IMR-90 (cell line): ENCODE measurements around the gene EDA. TPM values are rescaled to one million over a fixed set of nuclear protein-coding genes. Genes with fewer than 3 reads are reported as not detected.

ENCODE experiments used
- ATAC-seq: fragments of 200-7000 bp; cut with Tn5 transposase; 2 replicates; pipeline ENCODE4 v1.9.1; 2020; ENCODE audit warnings: low read depth, mild to moderate bottlenecking, moderate library complexity
- Bru-seq: library from RNA; stranded (reverse); fragments of 400-500 nt; gene quantifications from one replicate; lab custom pipeline; 2021; lab: Mats Ljungman, UMichigan
- BruChase-seq, 2 experiments: library from RNA; stranded (reverse); fragments of 400-500 nt; gene quantifications; one replicate each; lab custom pipeline; 2021; lab: Mats Ljungman, UMichigan
- BruUV-seq: library from RNA; stranded (reverse); fragments of 400-500 nt; replicated peaks from 2 replicates; lab custom pipeline; 2021; lab: Mats Ljungman, UMichigan
- CTCF ChIA-PET: fragments of 300-600 bp; formaldehyde crosslinking; extraction: SDS; loops from one replicate; lab custom pipeline; 2021; ENCODE audit warnings: antibody characterized with exemption; lab: Yijun Ruan, JAX
- POLR2A ChIA-PET: fragments of 300-600 bp; sonication (Branson Sonifier 250); formaldehyde crosslinking; loops from one replicate; lab custom pipeline; 2022; ENCODE audit warnings: antibody characterized with exemption; ENCODE audit not compliant: unreplicated experiment; lab: Charles Lee
- DNase-seq: peaks from one replicate; pipeline ENCODE4 v3.0.0; 2013
- H2AFZ ChIP-seq: replicated peaks from 2 replicates; pipeline ENCODE3; 2013; ENCODE audit warnings: low read length, mild to moderate bottlenecking; ENCODE audit not compliant: poor library complexity
- H2AK5ac ChIP-seq: 2 replicates; pipeline ENCODE4 v1.6.1; 2013; ENCODE audit warnings: low read depth, low read length, inconsistent platforms
- H2AK9ac ChIP-seq: replicated peaks from 2 replicates; pipeline ENCODE3; 2013; ENCODE audit warnings: mild to moderate bottlenecking, low read depth, low read length, moderate library complexity; ENCODE audit not compliant: poor library complexity
- H2BK120ac ChIP-seq: 2 replicates; pipeline ENCODE4 v1.6.1; 2013; ENCODE audit warnings: low read depth, low read length, inconsistent platforms
- H2BK15ac ChIP-seq: 3 replicates; pipeline ENCODE4 v1.6.1; 2013; ENCODE audit warnings: low read depth, low read length, inconsistent platforms
- H2BK20ac ChIP-seq: 2 replicates; pipeline ENCODE4 v1.6.1; 2013; ENCODE audit warnings: low read depth, mild to moderate bottlenecking, inconsistent platforms, low read length, moderate library complexity
- H2BK5ac ChIP-seq: 2 replicates; pipeline ENCODE4 v1.6.1; 2013; ENCODE audit warnings: mild to moderate bottlenecking, low read depth, low read length, inconsistent platforms; ENCODE audit not compliant: poor library complexity, severe bottlenecking
- H3K14ac ChIP-seq: replicated peaks from 2 replicates; pipeline ENCODE4 v1.6.1; 2013; ENCODE audit warnings: low read depth, low read length, inconsistent platforms
- H3K18ac ChIP-seq: 2 replicates; pipeline ENCODE4 v1.6.1; 2013; ENCODE audit warnings: low read depth, low read length, control low read depth
- H3K23ac ChIP-seq: 2 replicates; pipeline ENCODE4 v1.6.1; 2013; ENCODE audit warnings: low read depth, low read length, inconsistent platforms
- H3K27ac ChIP-seq: 2 replicates; pipeline ENCODE4 v1.5.1; 2013; ENCODE audit warnings: mild to moderate bottlenecking, control low read depth, low read length; ENCODE audit not compliant: insufficient read depth
- H3K27me3 ChIP-seq: 2 replicates; pipeline ENCODE4 v1.6.1; 2013; ENCODE audit warnings: low read length; ENCODE audit not compliant: control insufficient read depth, insufficient read depth
- H3K36me3 ChIP-seq: 2 replicates; pipeline ENCODE4 v1.6.1; 2013; ENCODE audit warnings: low read length, mixed read lengths; ENCODE audit not compliant: control insufficient read depth, insufficient read depth
- H3K4ac ChIP-seq: 2 replicates; pipeline ENCODE4 v1.6.1; 2013; ENCODE audit warnings: low read depth, low read length, inconsistent platforms
- H3K4me1 ChIP-seq: 2 replicates; pipeline ENCODE4 v1.6.1; 2013; ENCODE audit warnings: low read length, mixed read lengths; ENCODE audit not compliant: control insufficient read depth, insufficient read depth
- H3K4me2 ChIP-seq: 2 replicates; pipeline ENCODE4 v1.6.1; 2013; ENCODE audit warnings: low read depth, mild to moderate bottlenecking, control low read depth, low read length, moderate library complexity
- H3K4me3 ChIP-seq: 2 replicates; pipeline ENCODE4 v1.5.1; 2013; ENCODE audit warnings: low read depth, mild to moderate bottlenecking, control low read depth, low read length, moderate library complexity; ENCODE audit not compliant: insufficient read depth
- H3K56ac ChIP-seq: 2 replicates; pipeline ENCODE4 v1.6.1; 2013; ENCODE audit warnings: low read length, inconsistent platforms; ENCODE audit not compliant: insufficient read depth; ENCODE audit errors: extremely low read depth
- H3K79me1 ChIP-seq, 2 experiments: 2 replicates each; pipeline ENCODE4 v1.6.1; 2013; ENCODE audit warnings: low read length in 2 of 2, inconsistent platforms in 1 of 2, low read depth in 1 of 2
- H3K9ac ChIP-seq: 2 replicates; pipeline ENCODE4 v1.6.1; 2013; ENCODE audit warnings: low read depth, low read length, control low read depth
- H3K9me1 ChIP-seq: 2 replicates; pipeline ENCODE4 v1.6.1; 2013; ENCODE audit warnings: low read length, inconsistent platforms; ENCODE audit not compliant: insufficient read depth
- H3K9me3 ChIP-seq: 2 replicates; pipeline ENCODE4 v1.6.1; 2013; ENCODE audit warnings: low read length; ENCODE audit not compliant: control insufficient read depth, insufficient read depth
- H4K20me1 ChIP-seq: 2 replicates; pipeline ENCODE4 v1.6.1; 2013; ENCODE audit warnings: low read length, inconsistent platforms; ENCODE audit not compliant: insufficient read depth
- H4K5ac ChIP-seq: 2 replicates; pipeline ENCODE4 v1.6.1; 2013; ENCODE audit warnings: mild to moderate bottlenecking, low read depth, low read length, control low read depth
- H4K8ac ChIP-seq, 2 experiments: 2 replicates each; pipeline ENCODE4 v1.6.1; 2013; ENCODE audit warnings: low read depth in 2 of 2, low read length in 2 of 2, control low read depth in 1 of 2, inconsistent platforms in 1 of 2
- H4K91ac ChIP-seq: 2 replicates; pipeline ENCODE4 v1.6.1; 2013; ENCODE audit warnings: low read depth, low read length, inconsistent platforms; ENCODE audit not compliant: insufficient read depth
- MAZ ChIP-seq: IDR thresholded peaks from 2 replicates; pipeline ENCODE4 v1.6.1; 2012; ENCODE audit warnings: low read depth, mild to moderate bottlenecking, low read length, improper control_type of control experiment, moderate library complexity, borderline replicate concordance
- MXI1 ChIP-seq: IDR thresholded peaks from 2 replicates; pipeline ENCODE4 v1.6.1; 2012; ENCODE audit warnings: low read depth, mild to moderate bottlenecking, low read length, moderate library complexity, borderline replicate concordance
- WGBS, 2 experiments: methylation state at CpG; one replicate each; pipeline versions ENCODE4 v1.1.5 to v1.1.7; 2013; ENCODE audit warnings: missing lambda C conversion rate in 2 of 2; ENCODE audit not compliant: insufficient read length in 1 of 2; ENCODE audit errors: extremely low coverage in 2 of 2; 5-methylcytosine and 5-hydroxymethylcytosine counted together
- dilution Hi-C: fragments of 300-500 bp; cut with HindIII; formaldehyde crosslinking; loops from one replicate; pipeline ENCODE4 v1.14.3; 2018; ENCODE audit warnings: low sequenced_read_pairs; ENCODE audit not compliant: unreplicated experiment
- in situ Hi-C: fragments of 300-500 bp; cut with MboI; formaldehyde crosslinking; loops from 3 replicates; pipeline ENCODE4 v1.14.3; 2019; ENCODE audit warnings: low sequenced_read_pairs, inconsistent platforms, mixed read lengths
- intact Hi-C: fragments of 100-400 bp; cut with micrococcal nuclease; formaldehyde crosslinking; loops from 2 replicates; pipeline ENCODE4 v1.10.0; 2022
- long read RNA-seq: library from polyadenylated mRNA; unstranded; transcript quantifications from one replicate; pipeline ENCODE4 v2.0.0, GENCODE V29; 2021; ENCODE audit not compliant: unreplicated experiment
- polyA plus RNA-seq, 3 experiments: library from polyadenylated mRNA; depleted of rRNA; stranded (reverse); fragments of >200 nt; gene quantifications; 2 replicates each; pipeline ENCODE4 v1.2.3, GENCODE V29; 2012; ENCODE audit warnings: low replicate concordance in 1 of 3
- total RNA-seq: library from RNA; depleted of rRNA; stranded (reverse); fragments of >200 nt; gene quantifications from 2 replicates; pipeline ENCODE4 v1.2.3, GENCODE V29; 2012; rRNA removed

Gene EDA
- under 0.01 TPM in 2 replicates for total RNA-seq
- 0.03 TPM in 1 of 2 replicates, not detected in the other for polyA plus RNA-seq (2012; rRNA removed)
- polyA plus RNA-seq (2012; cell fraction: cytosol; rRNA removed), result 0.04 TPM in 2 replicates
- polyA plus RNA-seq (2012; cell fraction: nucleus; rRNA removed; ENCODE audit: low replicate concordance), result 0.03 and 0.08 TPM in 2 replicates
- percentile 8 among the genes with signal in this experiment for Bru-seq, nascent RNA
- percentile 7 among the genes with signal in this experiment for BruChase-seq, experiment 1, labeled RNA remaining after a 6-hour chase
- percentile 10 among the genes with signal in this experiment for BruChase-seq, experiment 2, labeled RNA remaining after a 2-hour chase
- long read RNA-seq, result 0 reads

DNA sequence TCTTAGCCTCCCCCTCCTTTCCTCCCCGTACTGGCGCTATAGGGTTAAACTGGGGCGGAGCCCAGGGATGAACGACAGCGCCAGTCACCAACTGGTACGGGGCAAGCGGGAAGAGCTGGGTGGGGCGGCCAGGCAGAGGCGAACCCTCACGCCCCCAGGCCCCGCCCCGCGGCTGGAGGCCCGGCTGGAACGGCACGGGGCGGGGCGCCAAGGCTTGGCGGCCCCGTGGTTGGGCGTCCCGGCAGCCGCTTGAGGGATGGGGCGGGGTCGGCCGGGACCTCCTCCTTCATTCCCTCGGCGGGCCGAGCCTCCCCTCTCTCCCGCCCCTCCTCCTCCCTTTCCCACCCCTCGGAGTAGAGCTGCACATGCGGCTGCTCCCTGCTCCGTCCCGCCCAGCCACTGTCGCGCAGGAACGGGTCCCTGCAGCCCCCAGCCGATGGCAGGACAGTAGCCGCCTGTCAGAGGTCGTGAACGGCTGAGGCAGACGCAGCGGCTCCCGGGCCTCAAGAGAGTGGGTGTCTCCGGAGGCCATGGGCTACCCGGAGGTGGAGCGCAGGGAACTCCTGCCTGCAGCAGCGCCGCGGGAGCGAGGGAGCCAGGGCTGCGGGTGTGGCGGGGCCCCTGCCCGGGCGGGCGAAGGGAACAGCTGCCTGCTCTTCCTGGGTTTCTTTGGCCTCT, at the start of gene EDA:
Gene EDA, plus strand, starts transcription at position 335 of the 678 bp plus-strand sequence.
- no peak within 1 kb of the TSS for H2AK5ac ChIP-seq
- no peak within 1 kb of the TSS for H2BK20ac ChIP-seq
- H3K4ac ChIP-seq, result no peak within 1 kb of the TSS
- no peak within 1 kb of the TSS for H2BK5ac ChIP-seq
- 23% methylated on average over 29 of the region's 56 CpGs; no CpG with 5 or more reads in 1 of the 2 experiments for WGBS, 2 experiments
- H2BK120ac ChIP-seq, result no peak within 1 kb of the TSS
- no peak within 1 kb of the TSS for H4K8ac ChIP-seq
- H3K9me1 ChIP-seq, result no peaks in the 10 kb centered on the region
- no peak within 1 kb of the TSS for H3K18ac ChIP-seq
- no peak within 1 kb of the TSS for H3K56ac ChIP-seq
- H2BK15ac ChIP-seq, result no peak within 1 kb of the TSS
- H3K27ac ChIP-seq, result no peak within 1 kb of the TSS
- no peak within 1 kb of the TSS for H2AK9ac ChIP-seq
- no peak within 1 kb of the TSS for H4K91ac ChIP-seq
- peak within 1 kb of the TSS; percentile 65; the same call in 1 of the 2 replicates for H3K4me2 ChIP-seq
- H3K9me3 ChIP-seq, result no peaks in the 10 kb centered on the region; the same call in 1 of the 2 replicates
- no peak within 1 kb of the TSS for H3K9ac ChIP-seq
- in situ Hi-C loops (no loop called here), dilution Hi-C loops (no loop called here), intact Hi-C loops (loop anchor here (5.0 kb wide), 2 partner anchors 481 to 794 kb away; no protein-coding TSS in a partner anchor)
- BruUV-seq, result no TSS peak
- H3K4me3 ChIP-seq, result peak within 1 kb of the TSS; percentile 33
- peak; percentile 45; the same call in 1 of the 2 replicates for TF ChIP-seq MAZ
- TF ChIP-seq MXI1, result no peak
- CTCF ChIA-PET, result no interaction called here
- no peak within 1 kb of the TSS for H3K23ac ChIP-seq
- no peak within 1 kb of the TSS for H4K5ac ChIP-seq
- DNase-seq (peak; percentile 34), ATAC-seq (peak; percentile 95)
- H3K79me1 ChIP-seq, result no peaks in the 10 kb centered on the region
- H2AFZ ChIP-seq, result peak within 1 kb of the TSS; percentile 39
- H3K4me1 ChIP-seq, result no peaks in the 10 kb centered on the region
- POLR2A ChIA-PET, result interaction anchor here (0.6 kb wide), 1 partner anchor 472 kb away, joined by 3 read pairs; no protein-coding TSS in a partner anchor
- peaks cover 17% of the 10 kb centered on the region for H3K27me3 ChIP-seq
- no peak within 1 kb of the TSS for H3K14ac ChIP-seq
- no peaks in the 10 kb centered on the region for H4K20me1 ChIP-seq
- H3K36me3 ChIP-seq, result no peaks in the 10 kb centered on the region
